ENCODE data around the gene STX7.

Gene STX7

GRCh38 chr6:132494954-132495353 lies 18.0 kb downstream of the STX7 start:
- H3K27ac Mint-ChIP-seq, result peak overlapping the region; percentile 61

GRCh38 chr6:132491881-132492280 lies 21.0 kb downstream of the STX7 start:
- H3K9me3 Mint-ChIP-seq, result peaks cover 5% of the 10 kb centered on the region
- H3K36me3 Mint-ChIP-seq (ENCODE audit: low read depth), result peaks cover 29% of the 10 kb centered on the region
- H3K4me3 Mint-ChIP-seq, result no peak overlapping the region
- no peak for DNase-seq
- H3K27ac Mint-ChIP-seq, result no peak overlapping the region
- no peaks in the 10 kb centered on the region for H3K27me3 Mint-ChIP-seq
- H3K4me1 Mint-ChIP-seq, result peaks cover 36% of the 10 kb centered on the region
- peak; percentile 18 for ATAC-seq

More at GRCh38 chr6:132494954-132495353, 18.0 kb downstream of the STX7 start:
- peaks cover 5% of the 10 kb centered on the region for H3K9me3 Mint-ChIP-seq
- peaks cover 43% of the 10 kb centered on the region for H3K36me3 Mint-ChIP-seq (ENCODE audit: low read depth)
- DNase-seq, result no peak
- no peak overlapping the region for H3K4me3 Mint-ChIP-seq
- H3K27me3 Mint-ChIP-seq, result no peaks in the 10 kb centered on the region
- ATAC-seq, result peak; percentile 38
- H3K4me1 Mint-ChIP-seq, result peaks cover 48% of the 10 kb centered on the region

GRCh38 chr6:132491303-132491702 lies 21.6 kb downstream of the STX7 start:
- Mint-ChIP-seq H3K4me1 (peaks cover 33% of the 10 kb centered on the region), H3K36me3 (ENCODE audit: low read depth) (peaks cover 30% of the 10 kb centered on the region), H3K4me3 (no peak overlapping the region), H3K27me3 (no peaks in the 10 kb centered on the region), H3K9me3 (peaks cover 5% of the 10 kb centered on the region), H3K27ac (no peak overlapping the region)
- DNase-seq (no peak), ATAC-seq (peak; percentile 44)

GRCh38 chr6:132490478-132491204 lies 22.3 kb downstream of the STX7 start:
- H3K27ac Mint-ChIP-seq, result no peak overlapping the region
- H3K9me3 Mint-ChIP-seq, result peaks cover 5% of the 10 kb centered on the region
- ATAC-seq, result no peak
- H3K4me1 Mint-ChIP-seq, result peaks cover 26% of the 10 kb centered on the region
- peaks cover 28% of the 10 kb centered on the region for H3K36me3 Mint-ChIP-seq (ENCODE audit: low read depth)
- no peak for DNase-seq
- no peak overlapping the region for H3K4me3 Mint-ChIP-seq
- no peaks in the 10 kb centered on the region for H3K27me3 Mint-ChIP-seq

GRCh38 chr6:132490024-132490423 lies 22.9 kb downstream of the STX7 start:
- peaks cover 20% of the 10 kb centered on the region for H3K4me1 Mint-ChIP-seq
- H3K27me3 Mint-ChIP-seq, result no peaks in the 10 kb centered on the region
- DNase-seq (no peak), ATAC-seq (no peak)
- no peak overlapping the region for H3K4me3 Mint-ChIP-seq
- peaks cover 28% of the 10 kb centered on the region for H3K36me3 Mint-ChIP-seq (ENCODE audit: low read depth)
- peaks cover 5% of the 10 kb centered on the region for H3K9me3 Mint-ChIP-seq
- H3K27ac Mint-ChIP-seq, result no peak overlapping the region

GRCh38 chr6:132489376-132489775 lies 23.5 kb downstream of the STX7 start:
- peaks cover 23% of the 10 kb centered on the region for H3K36me3 Mint-ChIP-seq (ENCODE audit: low read depth)
- peaks cover 13% of the 10 kb centered on the region for H3K4me1 Mint-ChIP-seq

GRCh38 chr6:132487762-132488161 lies 25.2 kb downstream of the STX7 start:
- DNase-seq (no peak), ATAC-seq (no peak)
- H3K4me3 Mint-ChIP-seq, result no peak overlapping the region
- H3K36me3 Mint-ChIP-seq (ENCODE audit: low read depth), result peaks cover 10% of the 10 kb centered on the region
- H3K27me3 Mint-ChIP-seq, result no peaks in the 10 kb centered on the region
- peaks cover 14% of the 10 kb centered on the region for H3K4me1 Mint-ChIP-seq
- peak overlapping the region; percentile 51 for H3K27ac Mint-ChIP-seq
- H3K9me3 Mint-ChIP-seq, result no peaks in the 10 kb centered on the region

More at GRCh38 chr6:132489376-132489775, 23.5 kb downstream of the STX7 start:
- Mint-ChIP-seq H3K9me3 (peaks cover 5% of the 10 kb centered on the region), H3K27ac (peak overlapping the region; percentile 20), H3K27me3 (no peaks in the 10 kb centered on the region), H3K4me3 (no peak overlapping the region)
- no peak for DNase-seq
- no peak for ATAC-seq

GRCh38 chr6:132484680-132485018 lies 28.3 kb downstream of the STX7 start:
- no peaks in the 10 kb centered on the region for H3K9me3 Mint-ChIP-seq
- H3K4me1 Mint-ChIP-seq, result peaks cover 26% of the 10 kb centered on the region
- no peak overlapping the region for H3K27ac Mint-ChIP-seq
- H3K4me3 Mint-ChIP-seq, result no peak overlapping the region
- no peaks in the 10 kb centered on the region for H3K27me3 Mint-ChIP-seq
- H3K36me3 Mint-ChIP-seq (ENCODE audit: low read depth), result peaks cover 10% of the 10 kb centered on the region
- ATAC-seq, result no peak
- no peak for DNase-seq

- no peaks in the 10 kb centered on the region for H3K9me3 Mint-ChIP-seq
- ATAC-seq (no peak), DNase-seq (peak; percentile 25)
- H3K4me1 Mint-ChIP-seq, result peaks cover 26% of the 10 kb centered on the region
- no peak overlapping the region for H3K4me3 Mint-ChIP-seq
- H3K27ac Mint-ChIP-seq, result no peak overlapping the region
- peaks cover 10% of the 10 kb centered on the region for H3K36me3 Mint-ChIP-seq (ENCODE audit: low read depth)
- no peaks in the 10 kb centered on the region for H3K27me3 Mint-ChIP-seq
Observed at GRCh38 chr6:132483779-132484679, 28.9 kb downstream of the STX7 start.

- Mint-ChIP-seq H3K4me1 (peaks cover 19% of the 10 kb centered on the region), H3K9me3 (no peaks in the 10 kb centered on the region)
- ATAC-seq, result no peak
Observed at GRCh38 chr6:132482581-132482980, 30.3 kb downstream of the STX7 start.

GRCh38 chr6:132481189-132481588 lies 31.7 kb downstream of the STX7 start:
- H3K4me1 Mint-ChIP-seq, result peaks cover 22% of the 10 kb centered on the region
- ATAC-seq, result peak; percentile 57
- H3K36me3 Mint-ChIP-seq (ENCODE audit: low read depth), result no peaks in the 10 kb centered on the region

More at GRCh38 chr6:132482581-132482980, 30.3 kb downstream of the STX7 start:
- Mint-ChIP-seq H3K27ac (no peak overlapping the region), H3K4me3 (no peak overlapping the region), H3K36me3 (ENCODE audit: low read depth) (peaks cover 4% of the 10 kb centered on the region), H3K27me3 (no peaks in the 10 kb centered on the region)
- DNase-seq, result no peak

GRCh38 chr6:132479131-132479530 lies 33.8 kb downstream of the STX7 start:
- Mint-ChIP-seq H3K27ac (no peak overlapping the region), H3K4me3 (no peak overlapping the region), H3K4me1 (peaks cover 23% of the 10 kb centered on the region), H3K27me3 (no peaks in the 10 kb centered on the region), H3K9me3 (no peaks in the 10 kb centered on the region), H3K36me3 (ENCODE audit: low read depth) (no peaks in the 10 kb centered on the region)
- DNase-seq (no peak), ATAC-seq (no peak)

More at GRCh38 chr6:132481189-132481588, 31.7 kb downstream of the STX7 start:
- Mint-ChIP-seq H3K27me3 (no peaks in the 10 kb centered on the region), H3K27ac (peak overlapping the region; percentile 16), H3K4me3 (no peak overlapping the region), H3K9me3 (no peaks in the 10 kb centered on the region)
- DNase-seq, result no peak

GRCh38 chr6:132478674-132479073 lies 34.2 kb downstream of the STX7 start:
- Mint-ChIP-seq H3K9me3 (no peaks in the 10 kb centered on the region), H3K27ac (no peak overlapping the region), H3K27me3 (no peaks in the 10 kb centered on the region), H3K36me3 (ENCODE audit: low read depth) (no peaks in the 10 kb centered on the region), H3K4me3 (no peak overlapping the region), H3K4me1 (peaks cover 21% of the 10 kb centered on the region)
- ATAC-seq (no peak), DNase-seq (no peak)

GRCh38 chr6:132478266-132478665 lies 34.6 kb downstream of the STX7 start:
- DNase-seq, result no peak
- Mint-ChIP-seq H3K9me3 (no peaks in the 10 kb centered on the region), H3K4me3 (no peak overlapping the region), H3K4me1 (peaks cover 21% of the 10 kb centered on the region), H3K27me3 (no peaks in the 10 kb centered on the region), H3K36me3 (ENCODE audit: low read depth) (no peaks in the 10 kb centered on the region), H3K27ac (no peak overlapping the region)
- ATAC-seq, result no peak

- H3K27me3 Mint-ChIP-seq, result no peaks in the 10 kb centered on the region
- H3K9me3 Mint-ChIP-seq, result no peaks in the 10 kb centered on the region
- H3K4me1 Mint-ChIP-seq, result peaks cover 16% of the 10 kb centered on the region
- DNase-seq (no peak), ATAC-seq (no peak)
- no peaks in the 10 kb centered on the region for H3K36me3 Mint-ChIP-seq (ENCODE audit: low read depth)
- H3K27ac Mint-ChIP-seq, result no peak overlapping the region
- no peak overlapping the region for H3K4me3 Mint-ChIP-seq
Observed at GRCh38 chr6:132476688-132477087, 36.2 kb downstream of the STX7 start.
